HG03045 (cell line): ENCODE data around the gene AKAP11.

Source experiments
- ATAC-seq: cut with Tn5 transposase; IDR thresholded peaks from one replicate; pipeline ENCODE4 v1.9.1; 2021; ENCODE audit warnings: mild to moderate bottlenecking, moderate library complexity; ENCODE audit not compliant: unreplicated experiment

AKAP11 gene

GRCh38 chr13:42329239-42329638 is 57.3 kb downstream of the AKAP11 start:
- ATAC-seq = no peak

GRCh38 chr13:42331009-42331408 is 59.1 kb downstream of the AKAP11 start:
- ATAC-seq = no peak

- ATAC-seq = no peak
These were observed 61.8 kb downstream of the AKAP11 start for GRCh38 chr13:42333613-42334328.

GRCh38 chr13:42334329-42334706 is 62.4 kb downstream of the AKAP11 start:
- ATAC-seq = no peak

- ATAC-seq = no peak
These were observed 66.1 kb downstream of the AKAP11 start for GRCh38 chr13:42337808-42338600.

- no peak for ATAC-seq
These were observed 73.4 kb downstream of the AKAP11 start for GRCh38 chr13:42345367-42345766.

GRCh38 chr13:42348576-42348975 is 76.6 kb downstream of the AKAP11 start:
- ATAC-seq = no peak

- no peak for ATAC-seq
These were observed 78.2 kb downstream of the AKAP11 start for GRCh38 chr13:42350141-42350540.

- ATAC-seq = peak; percentile 66
These were observed 82.5 kb downstream of the AKAP11 start for GRCh38 chr13:42354241-42355091.

GRCh38 chr13:42355092-42355485 is 83.1 kb downstream of the AKAP11 start:
- no peak for ATAC-seq

- ATAC-seq = no peak
These were observed 83.7 kb downstream of the AKAP11 start for GRCh38 chr13:42355491-42356183.

GRCh38 chr13:42356184-42356575 is 84.2 kb downstream of the AKAP11 start:
- no peak for ATAC-seq

- ATAC-seq = no peak
These were observed 88.2 kb downstream of the AKAP11 start for GRCh38 chr13:42360046-42360574.

- no peak for ATAC-seq
These were observed 89.7 kb downstream of the AKAP11 start for GRCh38 chr13:42361701-42362100.

GRCh38 chr13:42363941-42364612 is 92.1 kb downstream of the AKAP11 start:
- ATAC-seq = no peak

GRCh38 chr13:42364613-42365000 is 92.7 kb downstream of the AKAP11 start:
- no peak for ATAC-seq

- no peak for ATAC-seq
These were observed 95.9 kb downstream of the AKAP11 start for GRCh38 chr13:42367831-42368230.

GRCh38 chr13:42369071-42369797 is 97.3 kb downstream of the AKAP11 start:
- ATAC-seq = no peak

GRCh38 chr13:42370229-42370628 is 98.3 kb downstream of the AKAP11 start:
- no peak for ATAC-seq
